Fibroblast of the conjunctiva (primary cell): ENCODE measurements around the gene SRP9.

ENCODE experiments used
- DNase-seq: peaks from one replicate; pipeline ENCODE4 v3.0.0-alpha.2; 2010; ENCODE audit warnings: low read depth

Gene SRP9, protein sequence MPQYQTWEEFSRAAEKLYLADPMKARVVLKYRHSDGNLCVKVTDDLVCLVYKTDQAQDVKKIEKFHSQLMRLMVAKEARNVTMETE

DNA sequence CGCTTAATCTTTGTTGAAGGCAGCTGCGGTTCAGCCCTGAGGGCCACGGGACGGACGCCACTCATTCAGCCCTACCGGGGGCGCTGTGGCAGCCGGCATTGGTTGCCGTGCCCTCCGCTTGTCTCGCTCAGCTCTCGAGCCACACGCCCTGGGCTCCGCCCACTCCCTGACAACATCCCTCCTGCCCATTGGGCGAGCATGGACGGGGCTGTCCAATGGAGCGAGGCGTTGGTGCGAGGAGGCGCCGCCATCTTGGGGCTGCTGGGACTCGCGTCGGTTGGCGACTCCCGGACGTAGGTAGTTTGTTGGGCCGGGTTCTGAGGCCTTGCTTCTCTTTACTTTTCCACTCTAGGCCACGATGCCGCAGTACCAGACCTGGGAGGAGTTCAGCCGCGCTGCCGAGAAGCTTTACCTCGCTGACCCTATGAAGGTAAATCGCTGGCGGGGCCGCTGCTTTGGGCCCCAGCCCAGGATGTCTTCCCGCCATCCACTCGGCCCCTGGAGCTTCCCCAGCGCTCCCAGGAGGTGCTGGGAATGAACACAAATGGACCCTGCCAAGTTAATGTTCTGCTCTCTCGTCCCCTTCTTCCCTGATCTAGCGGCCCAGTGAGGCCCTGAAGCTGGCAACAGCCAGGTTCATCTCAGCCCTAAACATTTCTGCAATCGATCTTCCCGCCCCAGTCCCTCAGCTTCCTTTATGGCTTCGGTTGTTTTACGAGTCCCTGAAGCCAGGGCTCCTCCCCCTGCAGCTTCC, at the start of gene SRP9:
Gene SRP9 (plus strand): TSS at position 244 of the 754 bp plus-strand sequence. CDS start 115 bp downstream, at position 359.
- DNase-seq, result peak; percentile 96

DNA sequence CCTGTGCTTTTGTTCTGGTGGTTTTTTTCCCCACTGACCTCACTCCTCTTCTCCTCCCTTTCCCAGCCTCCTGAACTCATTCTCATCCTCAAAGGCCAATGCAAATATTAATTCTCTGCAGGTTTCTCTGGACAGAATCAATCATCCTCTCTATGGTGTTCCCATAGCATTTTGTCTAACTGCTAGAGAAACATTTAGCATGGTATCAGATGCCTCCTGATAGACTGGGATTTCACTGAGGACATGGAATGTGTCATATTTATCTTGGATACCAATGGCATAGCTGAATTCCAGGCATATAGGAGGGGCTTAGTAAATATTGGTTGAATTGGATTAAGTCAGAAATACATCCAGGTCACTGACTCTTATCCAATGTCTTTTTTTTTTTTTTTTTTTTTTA, 46.1 kb upstream of the SRP9 start:
- no peak for DNase-seq

DNA sequence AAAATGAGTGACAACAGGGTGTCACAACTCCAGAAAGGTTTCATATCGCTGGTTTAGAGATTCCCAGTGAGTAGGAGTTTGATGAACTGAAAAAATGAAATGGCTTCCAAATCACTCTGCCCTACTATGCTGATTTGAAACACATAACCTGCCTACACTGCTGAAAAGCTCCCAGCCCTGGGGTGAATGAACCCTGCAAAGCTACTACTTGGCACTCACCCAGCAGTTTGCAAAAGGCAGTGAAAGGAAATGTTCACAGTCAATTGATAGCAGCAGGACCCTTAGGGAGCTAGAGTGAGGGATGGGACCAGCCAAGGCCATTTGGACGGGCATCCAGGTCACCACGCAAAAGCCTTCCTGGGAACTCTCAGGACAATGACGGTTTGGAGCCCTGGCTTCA, 44.4 kb upstream of the SRP9 start:
- no peak for DNase-seq

DNA sequence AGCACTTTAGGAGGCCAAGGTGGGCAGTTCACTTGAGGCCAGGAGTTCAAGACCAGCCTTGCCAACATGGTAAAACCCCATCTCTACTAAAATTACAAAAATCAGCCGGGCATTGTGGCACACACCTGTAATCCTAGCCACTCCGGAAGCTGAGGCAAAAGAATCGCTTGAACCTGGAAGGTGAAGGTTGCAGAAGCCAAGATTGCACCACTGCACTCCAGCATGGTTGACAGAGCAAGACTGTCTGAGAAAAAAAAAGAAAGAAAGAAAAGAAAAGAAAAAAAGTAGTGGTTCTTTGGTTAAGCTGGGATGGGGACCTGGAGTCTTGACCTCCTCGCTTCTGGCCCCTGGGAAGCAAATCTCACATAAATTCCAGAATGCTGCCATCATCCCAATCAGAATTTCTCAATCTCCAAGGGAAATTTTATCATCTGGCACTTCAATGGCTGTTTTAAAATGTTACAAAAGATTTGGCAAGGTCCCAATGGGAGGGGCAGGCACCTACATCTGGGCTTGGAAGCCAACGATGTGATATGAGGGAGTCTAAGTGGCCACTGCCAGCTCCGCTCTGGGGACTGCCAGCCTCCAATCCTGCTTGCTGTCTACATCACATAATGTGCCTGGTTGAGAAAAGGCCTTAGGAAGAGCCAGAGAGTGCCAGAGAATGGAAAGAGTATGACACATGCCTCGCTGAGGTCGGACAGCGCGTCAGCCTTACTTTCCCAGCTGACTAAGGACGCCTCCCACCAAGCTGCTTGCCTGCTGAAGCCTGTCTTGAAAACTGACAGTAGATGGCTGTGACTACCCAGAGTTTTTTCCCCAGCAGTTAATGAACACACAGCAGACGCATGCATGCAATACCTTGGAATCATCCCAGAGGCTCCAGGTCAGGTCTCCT, 42.1 kb upstream of the SRP9 start:
- DNase-seq, result peak; percentile 87

DNA sequence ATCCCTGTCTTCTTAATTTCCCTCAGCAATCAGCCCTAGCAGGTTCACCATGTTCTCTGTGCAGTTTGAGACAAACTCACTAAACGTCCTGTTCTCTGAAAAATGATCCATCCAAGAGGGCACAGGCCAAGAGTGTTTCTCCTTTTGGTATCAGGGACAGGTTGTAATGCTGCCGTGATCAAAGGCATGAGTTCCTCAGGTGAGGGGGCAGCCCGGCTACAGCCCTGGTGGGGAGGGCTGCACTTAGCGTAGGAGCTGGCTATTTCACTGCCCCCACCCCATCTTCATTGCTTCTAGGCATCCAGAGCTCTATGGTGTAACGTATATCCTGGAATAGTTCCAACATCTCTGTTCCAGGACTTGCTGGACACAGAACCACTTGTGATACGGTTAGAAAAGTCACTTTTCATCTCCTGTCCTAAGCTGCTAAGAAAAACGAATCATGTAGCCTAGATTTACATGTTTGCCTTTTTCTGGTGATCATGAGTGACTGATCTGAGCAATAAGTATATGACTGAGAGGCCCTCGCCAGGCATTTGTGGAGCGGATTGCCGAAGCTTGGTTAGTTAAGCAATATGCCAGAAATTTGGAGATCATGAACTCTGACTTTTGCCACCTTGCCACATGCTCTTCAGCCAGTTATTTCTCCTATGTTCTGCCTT, 41.1 kb upstream of the SRP9 start:
- DNase-seq, result no peak

DNA sequence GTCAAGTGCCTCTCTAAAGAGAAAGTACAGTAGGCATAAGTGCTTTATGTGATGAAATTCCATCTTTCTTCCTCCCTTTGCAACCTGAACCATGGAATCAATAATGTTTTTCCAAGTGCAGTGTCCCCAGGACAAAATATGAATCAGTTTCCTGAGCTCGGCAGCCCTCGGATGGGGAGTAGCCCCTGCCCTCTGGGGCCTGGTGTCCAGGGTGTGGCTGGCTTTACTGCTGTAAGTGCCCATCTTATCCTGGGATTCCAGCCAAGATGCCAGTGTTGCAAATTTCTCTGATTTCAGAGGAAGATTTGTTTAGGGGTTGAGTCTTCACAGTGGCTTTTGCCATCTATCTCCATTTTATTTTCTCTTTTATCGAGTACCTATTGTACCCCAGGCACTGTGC, 40.5 kb upstream of the SRP9 start:
- DNase-seq, result no peak

DNA sequence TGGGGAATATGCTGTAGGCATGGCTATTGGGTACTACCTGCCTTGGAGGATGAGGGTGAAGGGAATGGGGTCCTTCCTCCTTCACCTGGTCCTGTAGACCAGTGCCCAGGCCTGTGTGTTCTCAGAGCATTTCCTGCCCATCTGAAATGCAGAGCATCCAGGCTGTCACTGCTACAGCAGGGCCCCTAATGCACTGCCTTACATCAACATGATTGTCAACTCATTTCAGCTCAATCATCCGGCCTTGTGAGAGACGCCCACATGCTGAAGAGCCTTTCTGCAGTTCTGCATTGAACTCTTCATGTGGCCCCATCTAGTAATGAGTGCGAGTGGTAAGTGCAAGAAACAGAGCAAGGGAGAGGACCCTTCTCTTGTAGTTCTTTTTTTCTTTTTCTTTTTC, 39.8 kb upstream of the SRP9 start:
- DNase-seq, result no peak

DNA sequence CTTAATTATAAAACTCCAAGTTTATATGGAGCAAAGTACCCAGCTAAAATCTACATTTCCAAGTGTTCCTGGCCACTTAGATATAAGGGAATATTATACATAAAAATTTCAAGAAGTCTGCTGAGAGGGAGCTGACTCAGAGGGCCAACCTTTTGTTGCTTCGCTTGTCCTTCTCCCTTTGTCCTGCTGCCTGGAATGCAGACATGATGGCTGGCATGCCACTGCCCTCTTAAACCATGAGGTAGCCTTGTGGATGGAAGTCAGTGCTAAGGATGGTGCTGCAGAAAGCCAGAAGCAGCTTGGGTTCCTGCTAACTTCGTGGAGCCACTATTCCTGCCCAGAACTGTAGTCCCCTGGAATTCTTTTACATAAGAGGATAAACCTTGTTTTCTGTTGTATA, 38.9 kb upstream of the SRP9 start:
- DNase-seq, result no peak

DNA sequence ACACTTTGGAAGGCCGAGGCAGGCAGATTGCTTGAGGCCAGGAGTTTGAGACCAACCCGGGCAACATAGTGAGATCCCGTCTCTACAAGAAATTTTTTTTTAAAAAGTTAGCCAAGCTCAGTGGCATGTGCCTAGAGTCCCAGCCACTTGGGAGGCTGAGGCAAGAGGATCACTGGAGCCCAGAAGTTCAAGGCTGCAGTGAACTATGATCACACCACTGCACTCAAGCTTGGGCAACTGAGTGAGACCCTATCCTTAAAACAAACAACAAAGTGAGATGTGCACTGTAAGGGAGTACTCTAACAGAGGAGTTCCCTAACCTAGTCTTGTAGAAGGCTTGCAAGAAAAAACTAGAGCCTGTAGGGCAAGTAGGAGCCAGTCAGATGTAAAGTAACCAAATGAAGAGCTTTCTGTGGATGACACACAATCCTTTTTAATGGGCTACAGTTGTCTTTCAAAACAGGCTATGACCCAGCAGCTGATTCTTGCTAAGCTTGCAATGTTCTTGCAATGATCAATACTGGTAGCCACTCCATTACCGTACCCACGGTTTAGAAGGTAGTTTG, 38.0 kb upstream of the SRP9 start:
- no peak for DNase-seq

DNA sequence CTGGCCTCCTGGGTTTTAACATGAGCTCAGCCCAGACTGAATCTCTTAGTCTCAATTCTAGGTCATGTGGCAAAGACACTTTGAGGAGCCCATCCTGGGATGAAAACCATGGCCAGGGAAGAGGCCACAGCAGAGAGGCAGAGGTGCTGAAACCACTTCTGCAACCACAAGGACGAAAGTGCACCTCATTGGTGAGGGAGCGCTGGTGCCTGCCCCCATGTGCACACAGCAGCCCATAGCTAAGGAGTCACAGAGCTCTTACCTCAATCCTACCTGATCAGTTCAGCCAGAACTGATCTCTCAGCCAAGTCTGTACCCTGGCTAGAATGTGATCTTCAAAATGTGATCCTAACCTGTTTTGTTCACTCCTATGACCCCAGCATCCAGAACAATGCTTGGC, 32.9 kb upstream of the SRP9 start:
- DNase-seq, result no peak

DNA sequence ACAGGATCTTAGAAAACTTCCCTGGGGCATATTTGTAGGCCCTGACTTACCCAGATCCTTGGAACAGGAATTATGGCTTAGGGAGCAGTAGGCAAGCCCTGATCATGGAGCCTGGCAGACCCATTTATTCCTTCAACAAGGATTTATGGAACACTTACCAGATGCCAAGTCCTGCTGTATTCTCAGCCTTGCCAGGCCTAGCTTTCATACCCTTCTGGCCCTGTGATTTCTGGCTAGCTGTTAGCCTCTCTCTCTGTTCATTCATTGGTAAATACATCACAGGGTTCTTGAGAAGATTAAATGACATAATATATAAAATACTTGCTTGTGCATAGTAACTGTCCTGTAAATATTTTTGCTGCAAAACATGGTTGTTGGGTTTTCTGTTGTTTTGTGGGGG, 32.4 kb upstream of the SRP9 start:
- DNase-seq, result no peak

DNA sequence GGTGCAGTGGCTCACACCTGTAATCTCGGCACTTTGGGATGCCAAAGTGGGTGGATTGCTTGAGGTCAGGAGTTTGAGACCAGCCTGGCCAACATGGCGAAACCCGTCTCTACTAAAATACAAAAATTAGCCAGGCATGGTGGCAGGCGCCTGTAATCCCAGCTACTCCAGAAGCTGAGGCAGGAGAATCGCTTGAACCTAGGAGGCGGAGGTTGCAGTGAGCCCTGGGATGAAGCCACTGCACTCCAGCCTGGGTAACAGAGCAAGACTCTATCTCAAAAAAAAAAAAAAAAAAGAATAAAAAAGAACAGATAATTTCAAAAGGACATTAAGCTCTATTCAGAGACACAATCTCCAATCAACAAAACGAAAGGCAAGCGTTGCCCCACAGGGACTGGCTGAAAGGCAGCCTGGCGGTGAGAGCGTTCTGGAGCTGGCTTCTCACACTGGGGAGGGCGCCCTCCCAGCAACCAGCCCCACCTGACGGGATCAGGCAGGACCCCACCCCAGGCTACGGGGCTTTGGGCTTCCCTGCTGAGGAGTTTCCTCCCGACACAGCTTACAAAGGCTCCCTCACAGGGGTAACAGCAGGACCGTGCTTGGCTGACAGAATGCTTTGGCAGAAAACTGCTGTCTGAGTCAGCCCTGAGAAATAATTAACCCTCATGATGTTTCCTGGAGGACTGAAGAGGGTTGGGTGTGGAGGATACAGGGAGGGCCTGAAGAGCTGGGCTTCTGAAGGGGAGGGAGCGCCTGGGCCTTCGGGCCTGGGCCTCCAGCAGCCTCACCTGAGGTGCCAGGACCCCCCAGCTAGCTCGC, 31.1 kb upstream of the SRP9 start:
- peak; percentile 83 for DNase-seq

DNA sequence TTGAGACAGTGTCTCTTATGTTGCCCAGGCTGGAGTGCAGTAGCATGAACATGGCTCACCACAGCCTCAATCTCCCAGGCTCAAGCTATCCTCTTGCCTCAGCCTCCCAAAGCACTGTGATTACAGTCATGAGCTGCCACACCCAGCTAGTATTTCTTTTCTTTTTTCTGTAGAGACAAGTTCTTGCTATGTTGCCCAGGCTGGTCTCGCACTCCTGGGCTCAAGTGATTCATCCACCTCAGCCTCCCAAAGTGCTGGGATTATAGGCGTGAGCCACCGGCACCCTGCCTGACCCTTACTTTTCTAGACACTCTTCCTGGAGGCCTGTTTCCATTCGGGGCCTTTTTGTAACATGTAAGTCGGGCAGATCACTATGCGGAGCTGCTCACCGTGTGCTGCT, 30.1 kb upstream of the SRP9 start:
- DNase-seq, result no peak

DNA sequence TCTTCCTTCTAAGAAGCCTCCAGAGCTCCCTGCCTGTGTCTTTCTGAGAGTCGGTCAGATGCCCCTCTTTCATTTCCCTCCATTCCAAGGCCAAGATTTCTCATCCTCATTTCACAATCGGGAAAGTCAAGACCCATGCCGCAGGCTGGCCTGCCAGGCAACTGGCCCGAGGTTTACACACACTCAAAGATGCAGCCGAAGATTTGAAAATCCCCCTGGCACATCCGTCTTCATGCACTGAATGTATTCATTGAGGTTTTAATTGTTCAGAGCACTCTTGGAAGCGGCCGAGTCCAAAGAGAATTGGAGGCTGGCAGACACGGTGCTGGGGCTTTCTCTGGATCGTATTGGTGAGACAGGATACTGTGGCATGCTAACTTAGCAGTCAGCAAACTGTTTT, 29.1 kb upstream of the SRP9 start:
- DNase-seq, result no peak

DNA sequence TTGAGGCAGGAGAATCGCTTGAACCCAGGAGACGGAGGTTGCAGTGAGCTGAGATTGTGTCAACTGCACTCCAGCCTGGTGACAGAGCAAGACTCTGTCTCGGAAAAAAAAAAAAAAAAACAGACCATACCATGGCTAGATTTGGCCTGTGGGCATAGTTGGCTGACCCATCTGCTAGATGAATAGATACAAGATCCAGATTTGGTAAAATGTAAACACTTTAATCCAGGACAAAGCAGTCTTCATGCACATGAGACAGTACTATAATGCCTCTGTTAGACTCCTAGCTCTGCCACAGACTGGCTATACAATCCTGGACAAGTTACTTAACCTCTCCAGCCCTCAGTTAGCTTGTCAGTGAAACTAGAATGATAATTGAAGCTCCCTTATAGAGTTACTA, 27.9 kb upstream of the SRP9 start:
- no peak for DNase-seq

DNA sequence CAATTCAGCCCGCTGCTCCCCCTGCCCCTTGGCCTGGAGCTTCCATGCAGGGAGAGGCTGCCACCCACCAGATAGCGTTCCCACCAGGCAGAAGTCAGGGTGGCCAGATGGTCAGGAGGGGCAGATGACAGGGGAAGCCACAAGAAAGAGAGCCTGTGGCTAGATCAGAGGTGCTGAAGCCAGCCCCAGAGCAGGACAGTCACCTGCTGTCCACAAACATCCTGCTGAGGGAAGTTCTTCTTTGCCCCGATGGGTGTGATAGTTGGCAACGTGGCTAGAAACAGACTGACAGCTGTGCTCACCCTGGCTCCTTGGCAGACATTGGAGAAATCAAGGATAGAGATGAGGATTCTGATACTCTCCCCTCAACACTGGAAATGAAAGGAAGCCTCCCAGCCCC, 27.2 kb upstream of the SRP9 start:
- no peak for DNase-seq

DNA sequence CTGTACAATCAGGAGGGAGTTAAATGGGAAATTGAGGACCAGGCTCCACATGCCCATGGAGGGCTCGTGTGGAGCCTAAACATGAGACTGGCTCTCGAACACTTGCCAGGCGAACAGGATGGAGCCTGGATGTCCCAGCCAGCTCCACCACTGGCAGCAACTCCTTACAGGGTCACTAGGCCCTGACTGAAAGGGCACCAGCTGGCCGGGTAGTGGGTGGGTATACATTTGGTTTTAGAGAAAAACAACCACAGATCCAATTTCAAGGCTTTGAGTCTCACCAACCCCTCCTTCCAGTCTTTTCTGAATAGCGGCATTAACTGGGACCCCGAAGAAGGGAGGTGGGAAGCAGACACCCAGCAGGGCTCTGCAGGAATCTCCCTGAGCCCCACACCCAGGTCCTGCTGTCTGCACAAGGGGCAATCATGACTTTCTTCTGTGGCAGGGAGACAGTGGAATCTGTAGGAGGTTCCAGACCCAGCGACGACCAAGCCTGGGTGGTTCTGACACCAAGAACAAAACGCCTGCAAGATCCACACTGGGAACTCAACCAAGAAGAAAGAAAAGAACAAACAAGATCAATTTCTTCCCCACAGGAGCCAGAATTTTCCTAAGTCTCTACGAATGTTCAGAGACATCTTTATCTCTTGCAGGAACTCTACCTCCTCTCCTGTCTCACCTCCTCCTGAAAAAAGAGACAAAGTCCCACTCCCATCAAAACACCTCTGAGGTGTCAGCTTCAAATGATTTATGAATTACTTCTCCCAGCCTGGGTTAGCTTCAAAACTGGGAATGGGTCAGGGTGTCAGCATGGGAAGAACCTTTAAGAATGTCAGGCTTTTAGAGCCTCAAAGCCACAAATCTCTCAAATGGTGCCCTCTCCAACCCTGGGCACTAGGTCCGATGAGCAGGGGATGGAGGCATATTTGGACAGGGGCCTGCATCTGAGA, 26.5 kb upstream of the SRP9 start:
- no peak for DNase-seq

DNA sequence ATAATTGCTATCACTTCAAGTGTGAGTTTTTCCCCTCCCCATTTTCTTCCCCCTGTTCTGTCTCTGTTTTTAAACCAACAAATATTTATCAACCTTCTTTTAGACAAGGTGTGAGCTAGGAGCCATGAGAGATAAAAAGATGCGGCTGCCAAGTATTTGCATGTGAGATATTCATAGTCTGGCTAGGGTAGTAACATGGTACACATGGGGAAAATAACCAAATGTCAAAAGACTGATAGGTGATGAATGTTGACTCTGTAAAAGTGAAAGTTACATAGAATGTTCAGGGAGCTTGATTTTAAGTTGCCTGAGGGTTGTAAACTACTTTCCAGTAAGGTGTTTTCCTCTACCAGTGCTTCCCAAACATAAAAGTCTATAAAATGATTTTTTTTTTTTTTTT, 25.4 kb upstream of the SRP9 start:
- DNase-seq, result no peak

DNA sequence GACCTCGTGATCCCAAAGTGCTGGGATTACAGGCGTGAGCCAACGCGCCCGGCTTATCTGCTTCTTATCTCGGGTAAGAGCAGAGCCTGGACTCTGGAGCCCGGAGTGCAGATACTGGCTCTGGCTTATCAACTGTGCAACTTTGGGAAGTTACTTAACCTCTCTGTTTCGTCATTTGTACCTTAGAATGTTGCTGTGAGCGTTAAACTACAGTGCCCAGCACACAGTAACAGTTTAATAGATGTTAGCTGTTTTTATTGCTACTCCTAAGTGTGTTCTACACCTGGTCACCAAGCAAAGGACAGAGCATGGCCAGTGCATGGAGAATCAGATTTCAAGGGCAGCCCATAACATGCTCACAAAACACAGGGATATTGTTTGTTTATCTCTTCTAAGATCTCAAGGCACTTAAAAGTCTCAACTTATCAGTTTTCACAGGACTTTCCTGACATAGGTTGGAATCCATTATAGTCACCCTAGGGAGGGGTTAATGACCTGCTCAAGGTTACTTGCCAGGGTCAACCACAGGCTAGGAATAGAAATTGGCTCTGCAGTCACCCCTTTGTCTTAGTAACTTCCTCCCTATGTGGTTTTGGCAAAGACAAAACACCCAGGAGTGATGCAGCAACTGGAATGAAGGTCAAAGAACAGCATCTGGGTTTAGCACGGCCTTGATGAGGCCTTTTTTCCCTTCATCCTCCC, 22.5 kb upstream of the SRP9 start:
- peak; percentile 83 for DNase-seq
